Stimulated activated CD4-positive, alpha-beta T cell treated with anti-CD3 and anti-CD28 coated beads, Interleukin-4, amount 100 ng/mL, for 48 hours (primary cell): ENCODE measurements around the gene CYP1A1.
"Not testable (repeated sequence)": the region's sequence is repeated elsewhere in the genome, so short reads cannot be mapped to it uniquely, and the experiment has no call there.

ENCODE experiments used
- DNase-seq, 2 donors: peaks; one replicate each; pipeline ENCODE4 v3.0.0-alpha.2; 2020; ENCODE audit warnings: low read depth in 2 of 2

Gene CYP1A1

GRCh38 chr15:74735305-74735704 lies 10.0 kb upstream of the CYP1A1 start:
- DNase-seq: no peak

- DNase-seq: no peak
These were observed 7.9 kb upstream of the CYP1A1 start for GRCh38 chr15:74733269-74733668.

GRCh38 chr15:74732846-74733245 lies 7.5 kb upstream of the CYP1A1 start:
- no peak for DNase-seq

- no peak for DNase-seq
These were observed 5.4 kb upstream of the CYP1A1 start for GRCh38 chr15:74730619-74731316.

GRCh38 chr15:74729372-74729771 lies 4.0 kb upstream of the CYP1A1 start:
- DNase-seq: not testable (repeated sequence)

GRCh38 chr15:74728699-74729098 lies 3.4 kb upstream of the CYP1A1 start:
- not testable (repeated sequence) for DNase-seq

GRCh38 chr15:74727727-74728126 lies 2.4 kb upstream of the CYP1A1 start:
- no peak for DNase-seq

GRCh38 chr15:74726774-74727164 lies 1.4 kb upstream of the CYP1A1 start:
- DNase-seq: no peak

- DNase-seq: peak; percentile 41 to 42
These were observed 781 bp upstream of the CYP1A1 start for GRCh38 chr15:74725845-74726773.

GRCh38 chr15:74724570-74725224 lies 631 bp downstream of the CYP1A1 start:
- no peak for DNase-seq

- DNase-seq: no peak
These were observed 1.5 kb downstream of the CYP1A1 start for GRCh38 chr15:74723754-74724334.

GRCh38 chr15:74723187-74723586 lies 2.1 kb downstream of the CYP1A1 start:
- no peak for DNase-seq

- DNase-seq: no peak
These were observed 2.7 kb downstream of the CYP1A1 start for GRCh38 chr15:74722591-74722990.

GRCh38 chr15:74716651-74717050 lies 8.7 kb downstream of the CYP1A1 start:
- no peak for DNase-seq

- DNase-seq: no peak
These were observed 13.0 kb downstream of the CYP1A1 start for GRCh38 chr15:74712311-74712710.

- DNase-seq: no peak
These were observed 14.8 kb downstream of the CYP1A1 start for GRCh38 chr15:74710319-74711094.

- DNase-seq: no peak
These were observed 15.4 kb downstream of the CYP1A1 start for GRCh38 chr15:74709892-74710291.

GRCh38 chr15:74709011-74709410 lies 16.3 kb downstream of the CYP1A1 start:
- DNase-seq: no peak

GRCh38 chr15:74696808-74697207 lies 28.5 kb downstream of the CYP1A1 start:
- DNase-seq: no peak

GRCh38 chr15:74696398-74696729 lies 29.0 kb downstream of the CYP1A1 start:
- no peak for DNase-seq

GRCh38 chr15:74695597-74696397 lies 29.5 kb downstream of the CYP1A1 start, which contains the start of gene EDC3:
TSS of gene EDC3 (minus strand) at chr15:74696024. CDS start at chr15:74675124, 20,900 bp downstream.
- peak; percentile 83 to 85 for DNase-seq
